HEK293 (cell line): ENCODE results near the gene ROBO4.

Experiments used
- CTCF ChIA-PET: fragments of 350-600 bp; formaldehyde crosslinking; extraction: SDS; loops from one replicate; lab custom pipeline; 2021; ENCODE audit warnings: antibody characterized with exemption; lab: Yijun Ruan, JAX
- POLR2A ChIA-PET: fragments of 300-600 bp; formaldehyde crosslinking; extraction: SDS; loops from one replicate; lab custom pipeline; 2020; ENCODE audit warnings: antibody characterized with exemption, inconsistent platforms; lab: Yijun Ruan, JAX
- H3K27ac ChIP-seq: fragments of 200-500 bp; sonication (Bioruptor generic); 2 replicates; pipeline ENCODE4 v1.5.1; 2014; ENCODE audit warnings: low read depth, low read length, control low read depth, inconsistent platforms; ENCODE audit errors: extremely low read depth
- H3K36me3 ChIP-seq, 2 experiments: fragments of 200-500 bp in 1 of 2; sonication (Bioruptor generic) in 1 of 2; 1 replicate in 1 of 2; 2 replicates in 1 of 2; pipeline ENCODE4 v1.5.1; 2014 to 2017; ENCODE audit warnings: inconsistent platforms in 2 of 2, low read length in 2 of 2; ENCODE audit not compliant: control insufficient read depth in 2 of 2, insufficient read depth in 1 of 2
- H3K4me1 ChIP-seq: fragments of 200-500 bp; sonication (Bioruptor generic); 2 replicates; pipeline ENCODE4 v1.5.1; 2014; ENCODE audit warnings: mild to moderate bottlenecking, low read length, inconsistent platforms; ENCODE audit not compliant: control insufficient read depth, insufficient read depth
- H3K4me3 ChIP-seq: 2 replicates; pipeline ENCODE4 v1.5.1; 2011; ENCODE audit warnings: low read depth, mild to moderate bottlenecking, control low read depth, low read length, moderate library complexity
- H3K9me3 ChIP-seq: fragments of 200-500 bp; sonication (Bioruptor generic); 2 replicates; pipeline ENCODE4 v1.5.1; 2014; ENCODE audit warnings: low read depth, low read length, inconsistent platforms; ENCODE audit not compliant: control insufficient read depth, insufficient read depth
- KLF9 ChIP-seq: fragments of 450-650 bp; formaldehyde crosslinking; IDR thresholded peaks from 2 replicates; pipeline ENCODE4 v1.5.1; 2016; ENCODE audit warnings: missing biosample characterization, missing genetic modification characterization, low read depth
- MEIS1 ChIP-seq: sonication (generic); formaldehyde crosslinking; IDR thresholded peaks from 2 replicates; pipeline ENCODE4 v1.8.1; 2022; ENCODE audit warnings: missing genetic modification reagents, mild to moderate bottlenecking, borderline replicate concordance
- PRDM1 ChIP-seq: fragments of 450-650 bp; formaldehyde crosslinking; IDR thresholded peaks from 2 replicates; pipeline ENCODE4; 2016; ENCODE audit warnings: missing biosample characterization, missing genetic modification characterization
- SP2 ChIP-seq: fragments of 450-650 bp; formaldehyde crosslinking; IDR thresholded peaks from 2 replicates; pipeline ENCODE4 v1.5.1; 2016; ENCODE audit warnings: missing biosample characterization, missing genetic modification characterization
- TRIM28 ChIP-seq: IDR thresholded peaks from 2 replicates; pipeline ENCODE4 v1.6.1; 2011; ENCODE audit warnings: low read length, control low read depth, borderline replicate concordance
- ZNF10 ChIP-seq: fragments of 450-650 bp; formaldehyde crosslinking; IDR thresholded peaks from 2 replicates; pipeline ENCODE4 v1.5.1; 2017; ENCODE audit warnings: missing biosample characterization, missing genetic modification characterization
- ZNF155 ChIP-seq: fragments of 450-650 bp; formaldehyde crosslinking; IDR thresholded peaks from 2 replicates; pipeline ENCODE4 v1.5.1; 2016; ENCODE audit warnings: missing biosample characterization, missing genetic modification characterization
- ZNF19 ChIP-seq: fragments of 450-650 bp; formaldehyde crosslinking; IDR thresholded peaks from 2 replicates; pipeline ENCODE4; 2016; ENCODE audit warnings: missing biosample characterization, missing genetic modification characterization, low read depth
- ZNF239 ChIP-seq: fragments of 450-650 bp; formaldehyde crosslinking; IDR thresholded peaks from 2 replicates; pipeline ENCODE4 v1.5.1; 2016; ENCODE audit warnings: missing biosample characterization, missing genetic modification characterization
- ZNF350 ChIP-seq: fragments of 450-650 bp; formaldehyde crosslinking; IDR thresholded peaks from 2 replicates; pipeline ENCODE4 v1.5.0; 2017; ENCODE audit warnings: missing biosample characterization, mild to moderate bottlenecking, missing genetic modification characterization
- ZNF394 ChIP-seq: fragments of 450-650 bp; formaldehyde crosslinking; IDR thresholded peaks from 2 replicates; pipeline ENCODE4 v1.5.1; 2016; ENCODE audit warnings: missing biosample characterization, missing genetic modification characterization, mild to moderate bottlenecking, moderate library complexity, borderline replicate concordance
- ZNF426 ChIP-seq: fragments of 450-650 bp; formaldehyde crosslinking; IDR thresholded peaks from 2 replicates; pipeline ENCODE4 v1.5.1; 2017; ENCODE audit warnings: missing biosample characterization, missing genetic modification characterization, mild to moderate bottlenecking, inconsistent platforms, moderate library complexity
- ZNF521 ChIP-seq: fragments of 450-650 bp; formaldehyde crosslinking; IDR thresholded peaks from 2 replicates; pipeline ENCODE4 v1.5.1; 2017; ENCODE audit warnings: missing biosample characterization, mild to moderate bottlenecking, missing genetic modification characterization
- ZNF544 ChIP-seq: fragments of 450-650 bp; formaldehyde crosslinking; IDR thresholded peaks from 2 replicates; pipeline ENCODE4 v1.5.0; 2017; ENCODE audit warnings: missing biosample characterization, missing genetic modification characterization
- ZNF555 ChIP-seq: fragments of 450-650 bp; formaldehyde crosslinking; conservative IDR thresholded peaks from 2 replicates; pipeline ENCODE4 v1.5.1; 2017; ENCODE audit warnings: missing biosample characterization, mild to moderate bottlenecking, missing genetic modification characterization, inconsistent platforms
- ZNF670 ChIP-seq: fragments of 450-650 bp; formaldehyde crosslinking; IDR thresholded peaks from 2 replicates; pipeline ENCODE4 v1.5.1; 2016; ENCODE audit warnings: missing biosample characterization, missing genetic modification characterization, low read depth
- ZNF677 ChIP-seq: fragments of 450-650 bp; IDR thresholded peaks from 2 replicates; pipeline ENCODE4 v1.5.0; 2018; ENCODE audit warnings: missing biosample characterization, mild to moderate bottlenecking, missing genetic modification characterization, moderate library complexity
- ZNF76 ChIP-seq: fragments of 450-650 bp; formaldehyde crosslinking; IDR thresholded peaks from 2 replicates; pipeline ENCODE4; 2016; ENCODE audit warnings: low read depth, missing biosample characterization, missing genetic modification characterization, borderline replicate concordance
- ZNF791 ChIP-seq: fragments of 450-650 bp; formaldehyde crosslinking; IDR thresholded peaks from 2 replicates; pipeline ENCODE4 v1.5.1; 2016; ENCODE audit warnings: missing biosample characterization, missing genetic modification characterization
- ZSCAN16 ChIP-seq: fragments of 450-650 bp; formaldehyde crosslinking; IDR thresholded peaks from 2 replicates; pipeline ENCODE4 v1.5.1; 2016; ENCODE audit warnings: missing biosample characterization, missing genetic modification characterization
- TF ChIP-seq, protein P1 (sequence below): fragments of 450-650 bp; formaldehyde crosslinking; IDR thresholded peaks from 2 replicates; pipeline ENCODE4 v1.5.1; 2016; ENCODE audit warnings: missing biosample characterization, missing genetic modification characterization
- TF ChIP-seq, protein P2 (sequence below): fragments of 450-650 bp; formaldehyde crosslinking; IDR thresholded peaks from 2 replicates; pipeline ENCODE4 v1.5.1; 2017; ENCODE audit warnings: missing biosample characterization, missing genetic modification characterization
- TF ChIP-seq, protein P3 (sequence below): fragments of 450-650 bp; formaldehyde crosslinking; IDR thresholded peaks from 2 replicates; pipeline ENCODE4 v1.5.1; 2016; ENCODE audit warnings: missing biosample characterization, missing genetic modification characterization
- TF ChIP-seq, protein P4 (sequence below): fragments of 450-650 bp; formaldehyde crosslinking; IDR thresholded peaks from 2 replicates; pipeline ENCODE4 v1.5.1; 2016; ENCODE audit warnings: missing biosample characterization, missing genetic modification characterization, borderline replicate concordance
- TF ChIP-seq, protein P5 (sequence below): fragments of 450-650 bp; formaldehyde crosslinking; IDR thresholded peaks from 2 replicates; pipeline ENCODE4 v1.5.1; 2016; ENCODE audit warnings: missing biosample characterization, missing genetic modification characterization
- TF ChIP-seq, protein P6 (sequence below): fragments of 450-650 bp; formaldehyde crosslinking; IDR thresholded peaks from 2 replicates; pipeline ENCODE4 v1.5.1; 2017; ENCODE audit warnings: missing biosample characterization, missing genetic modification characterization

The ROBO4 gene

DNA sequence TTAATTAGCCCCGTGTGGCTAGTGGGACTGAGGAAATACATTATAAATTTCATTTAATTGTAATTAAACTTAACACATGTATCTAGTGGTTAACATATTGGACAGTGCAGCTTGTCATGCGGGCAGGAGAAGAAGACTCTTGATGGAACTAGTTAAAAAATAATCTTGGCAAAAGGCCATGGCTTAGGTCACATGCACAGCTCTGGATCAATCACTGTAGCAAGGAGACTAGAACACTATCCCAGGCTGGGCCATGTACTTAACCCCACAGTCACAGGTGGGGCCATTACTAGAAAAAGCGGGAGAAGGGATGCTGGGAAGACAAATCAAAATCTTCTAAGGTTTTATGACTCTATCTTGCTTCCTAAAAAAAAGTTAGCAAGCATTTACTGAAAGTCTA lies 46.9 kb upstream of the ROBO4 start:
- no peak overlapping the region for H3K4me3 ChIP-seq
- ChIA-PET CTCF (no interaction called here), POLR2A (interaction anchor here (0.6 kb wide), 1 partner anchor 130 kb away, joined by 4 read pairs; no protein-coding TSS in a partner anchor)
- no peaks in the 10 kb centered on the region for H3K9me3 ChIP-seq
- H3K36me3 ChIP-seq, result no peaks in the 10 kb centered on the region
- TF ChIP-seq, protein P1, sequence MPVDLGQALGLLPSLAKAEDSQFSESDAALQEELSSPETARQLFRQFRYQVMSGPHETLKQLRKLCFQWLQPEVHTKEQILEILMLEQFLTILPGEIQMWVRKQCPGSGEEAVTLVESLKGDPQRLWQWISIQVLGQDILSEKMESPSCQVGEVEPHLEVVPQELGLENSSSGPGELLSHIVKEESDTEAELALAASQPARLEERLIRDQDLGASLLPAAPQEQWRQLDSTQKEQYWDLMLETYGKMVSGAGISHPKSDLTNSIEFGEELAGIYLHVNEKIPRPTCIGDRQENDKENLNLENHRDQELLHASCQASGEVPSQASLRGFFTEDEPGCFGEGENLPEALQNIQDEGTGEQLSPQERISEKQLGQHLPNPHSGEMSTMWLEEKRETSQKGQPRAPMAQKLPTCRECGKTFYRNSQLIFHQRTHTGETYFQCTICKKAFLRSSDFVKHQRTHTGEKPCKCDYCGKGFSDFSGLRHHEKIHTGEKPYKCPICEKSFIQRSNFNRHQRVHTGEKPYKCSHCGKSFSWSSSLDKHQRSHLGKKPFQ (tag by site-specific recombination), result no peak
- TF ChIP-seq ZNF544 (tag by site-specific recombination) (no peak), ZNF155 (tag by site-specific recombination) (no peak), ZNF426 (tag by site-specific recombination) (no peak), KLF9 (tag by site-specific recombination) (no peak), ZNF555 (tag by site-specific recombination) (no peak), ZNF10 (tag by site-specific recombination) (no peak), ZNF791 (tag by site-specific recombination) (no peak), PRDM1 (tag by site-specific recombination) (no peak), ZNF521 (tag by site-specific recombination) (no peak), ZNF350 (tag by site-specific recombination) (no peak), ZNF670 (tag by site-specific recombination) (no peak), SP2 (no peak)
- TF ChIP-seq, protein P2, sequence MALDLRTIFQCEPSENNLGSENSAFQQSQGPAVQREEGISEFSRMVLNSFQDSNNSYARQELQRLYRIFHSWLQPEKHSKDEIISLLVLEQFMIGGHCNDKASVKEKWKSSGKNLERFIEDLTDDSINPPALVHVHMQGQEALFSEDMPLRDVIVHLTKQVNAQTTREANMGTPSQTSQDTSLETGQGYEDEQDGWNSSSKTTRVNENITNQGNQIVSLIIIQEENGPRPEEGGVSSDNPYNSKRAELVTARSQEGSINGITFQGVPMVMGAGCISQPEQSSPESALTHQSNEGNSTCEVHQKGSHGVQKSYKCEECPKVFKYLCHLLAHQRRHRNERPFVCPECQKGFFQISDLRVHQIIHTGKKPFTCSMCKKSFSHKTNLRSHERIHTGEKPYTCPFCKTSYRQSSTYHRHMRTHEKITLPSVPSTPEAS, result no peak
- TF ChIP-seq, protein P3, sequence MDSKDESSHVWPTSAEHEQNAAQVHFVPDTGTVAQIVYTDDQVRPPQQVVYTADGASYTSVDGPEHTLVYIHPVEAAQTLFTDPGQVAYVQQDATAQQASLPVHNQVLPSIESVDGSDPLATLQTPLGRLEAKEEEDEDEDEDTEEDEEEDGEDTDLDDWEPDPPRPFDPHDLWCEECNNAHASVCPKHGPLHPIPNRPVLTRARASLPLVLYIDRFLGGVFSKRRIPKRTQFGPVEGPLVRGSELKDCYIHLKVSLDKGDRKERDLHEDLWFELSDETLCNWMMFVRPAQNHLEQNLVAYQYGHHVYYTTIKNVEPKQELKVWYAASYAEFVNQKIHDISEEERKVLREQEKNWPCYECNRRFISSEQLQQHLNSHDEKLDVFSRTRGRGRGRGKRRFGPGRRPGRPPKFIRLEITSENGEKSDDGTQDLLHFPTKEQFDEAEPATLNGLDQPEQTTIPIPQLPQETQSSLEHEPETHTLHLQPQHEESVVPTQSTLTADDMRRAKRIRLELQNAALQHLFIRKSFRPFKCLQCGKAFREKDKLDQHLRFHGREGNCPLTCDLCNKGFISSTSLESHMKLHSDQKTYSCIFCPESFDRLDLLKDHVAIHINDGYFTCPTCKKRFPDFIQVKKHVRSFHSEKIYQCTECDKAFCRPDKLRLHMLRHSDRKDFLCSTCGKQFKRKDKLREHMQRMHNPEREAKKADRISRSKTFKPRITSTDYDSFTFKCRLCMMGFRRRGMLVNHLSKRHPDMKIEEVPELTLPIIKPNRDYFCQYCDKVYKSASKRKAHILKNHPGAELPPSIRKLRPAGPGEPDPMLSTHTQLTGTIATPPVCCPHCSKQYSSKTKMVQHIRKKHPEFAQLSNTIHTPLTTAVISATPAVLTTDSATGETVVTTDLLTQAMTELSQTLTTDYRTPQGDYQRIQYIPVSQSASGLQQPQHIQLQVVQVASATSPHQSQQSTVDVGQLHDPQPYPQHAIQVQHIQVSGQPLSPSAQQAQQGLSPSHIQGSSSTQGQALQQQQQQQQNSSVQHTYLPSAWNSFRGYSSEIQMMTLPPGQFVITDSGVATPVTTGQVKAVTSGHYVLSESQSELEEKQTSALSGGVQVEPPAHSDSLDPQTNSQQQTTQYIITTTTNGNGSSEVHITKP (tag by site-specific recombination), result no peak
- TF ChIP-seq, protein P4, sequence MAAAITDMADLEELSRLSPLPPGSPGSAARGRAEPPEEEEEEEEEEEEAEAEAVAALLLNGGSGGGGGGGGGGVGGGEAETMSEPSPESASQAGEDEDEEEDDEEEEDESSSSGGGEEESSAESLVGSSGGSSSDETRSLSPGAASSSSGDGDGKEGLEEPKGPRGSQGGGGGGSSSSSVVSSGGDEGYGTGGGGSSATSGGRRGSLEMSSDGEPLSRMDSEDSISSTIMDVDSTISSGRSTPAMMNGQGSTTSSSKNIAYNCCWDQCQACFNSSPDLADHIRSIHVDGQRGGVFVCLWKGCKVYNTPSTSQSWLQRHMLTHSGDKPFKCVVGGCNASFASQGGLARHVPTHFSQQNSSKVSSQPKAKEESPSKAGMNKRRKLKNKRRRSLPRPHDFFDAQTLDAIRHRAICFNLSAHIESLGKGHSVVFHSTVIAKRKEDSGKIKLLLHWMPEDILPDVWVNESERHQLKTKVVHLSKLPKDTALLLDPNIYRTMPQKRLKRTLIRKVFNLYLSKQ (tag by site-specific recombination), result no peak
- H3K27ac ChIP-seq, result no peak overlapping the region
- H3K4me1 ChIP-seq, result no peaks in the 10 kb centered on the region

DNA sequence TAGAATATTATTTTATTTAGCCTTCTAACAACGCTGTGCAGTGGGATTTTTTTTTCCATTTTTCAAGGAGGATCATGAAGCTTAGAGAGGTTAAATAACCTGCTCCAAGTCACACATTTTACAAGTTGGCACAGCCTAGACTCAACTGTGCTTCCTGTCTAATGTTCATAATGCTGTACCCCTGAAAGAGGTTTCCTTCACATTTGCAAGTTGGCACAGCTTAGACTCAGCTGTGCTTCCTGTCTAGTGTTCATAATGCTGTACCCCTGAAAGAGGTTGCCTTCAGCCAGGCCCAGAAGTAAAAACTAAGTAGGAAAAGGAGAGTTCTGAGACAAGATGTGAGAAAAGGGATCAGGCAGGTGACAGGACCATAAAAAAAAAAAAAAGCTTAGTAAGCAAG lies 46.1 kb upstream of the ROBO4 start:
- no peaks in the 10 kb centered on the region for H3K4me1 ChIP-seq
- ChIA-PET CTCF (interaction anchor here (0.7 to 0.8 kb wide), 2 partner anchors 9 to 67 kb away, joined by 3 read pairs; no protein-coding TSS in a partner anchor), POLR2A (interaction anchor here (0.6 kb wide), 1 partner anchor 129 kb away, joined by 4 read pairs; no protein-coding TSS in a partner anchor)
- no peak overlapping the region for H3K27ac ChIP-seq
- H3K9me3 ChIP-seq, result no peaks in the 10 kb centered on the region
- H3K4me3 ChIP-seq, result no peak overlapping the region
- H3K36me3 ChIP-seq, result no peaks in the 10 kb centered on the region
- TF ChIP-seq ZSCAN16 (tag by site-specific recombination) (no peak), ZNF76 (no peak), ZNF394 (tag by site-specific recombination) (no peak), ZNF19 (tag by site-specific recombination) (no peak), TRIM28 (no peak), ZNF239 (no peak), MEIS1 (CRISPR knock-in tag) (no peak), ZNF677 (tag by site-specific recombination) (no peak)
- TF ChIP-seq, protein P5, sequence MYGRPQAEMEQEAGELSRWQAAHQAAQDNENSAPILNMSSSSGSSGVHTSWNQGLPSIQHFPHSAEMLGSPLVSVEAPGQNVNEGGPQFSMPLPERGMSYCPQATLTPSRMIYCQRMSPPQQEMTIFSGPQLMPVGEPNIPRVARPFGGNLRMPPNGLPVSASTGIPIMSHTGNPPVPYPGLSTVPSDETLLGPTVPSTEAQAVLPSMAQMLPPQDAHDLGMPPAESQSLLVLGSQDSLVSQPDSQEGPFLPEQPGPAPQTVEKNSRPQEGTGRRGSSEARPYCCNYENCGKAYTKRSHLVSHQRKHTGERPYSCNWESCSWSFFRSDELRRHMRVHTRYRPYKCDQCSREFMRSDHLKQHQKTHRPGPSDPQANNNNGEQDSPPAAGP (tag by site-specific recombination), result no peak
- TF ChIP-seq, protein P6, sequence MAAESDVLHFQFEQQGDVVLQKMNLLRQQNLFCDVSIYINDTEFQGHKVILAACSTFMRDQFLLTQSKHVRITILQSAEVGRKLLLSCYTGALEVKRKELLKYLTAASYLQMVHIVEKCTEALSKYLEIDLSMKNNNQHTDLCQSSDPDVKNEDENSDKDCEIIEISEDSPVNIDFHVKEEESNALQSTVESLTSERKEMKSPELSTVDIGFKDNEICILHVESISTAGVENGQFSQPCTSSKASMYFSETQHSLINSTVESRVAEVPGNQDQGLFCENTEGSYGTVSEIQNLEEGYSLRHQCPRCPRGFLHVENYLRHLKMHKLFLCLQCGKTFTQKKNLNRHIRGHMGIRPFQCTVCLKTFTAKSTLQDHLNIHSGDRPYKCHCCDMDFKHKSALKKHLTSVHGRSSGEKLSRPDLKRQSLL (tag by site-specific recombination), result no peak
